Kidney glomerular epithelial cell (primary cell): ENCODE data around the gene SPRY1.

ENCODE experiments used
- DNase-seq: peaks from one replicate; lab custom pipeline; 2025; lab: John Stamatoyannopoulos, UW

The SPRY1 gene

GRCh38 chr4:123379392-123379791 lies 17.2 kb upstream of the SPRY1 start:
- DNase-seq = no peak

DNA sequence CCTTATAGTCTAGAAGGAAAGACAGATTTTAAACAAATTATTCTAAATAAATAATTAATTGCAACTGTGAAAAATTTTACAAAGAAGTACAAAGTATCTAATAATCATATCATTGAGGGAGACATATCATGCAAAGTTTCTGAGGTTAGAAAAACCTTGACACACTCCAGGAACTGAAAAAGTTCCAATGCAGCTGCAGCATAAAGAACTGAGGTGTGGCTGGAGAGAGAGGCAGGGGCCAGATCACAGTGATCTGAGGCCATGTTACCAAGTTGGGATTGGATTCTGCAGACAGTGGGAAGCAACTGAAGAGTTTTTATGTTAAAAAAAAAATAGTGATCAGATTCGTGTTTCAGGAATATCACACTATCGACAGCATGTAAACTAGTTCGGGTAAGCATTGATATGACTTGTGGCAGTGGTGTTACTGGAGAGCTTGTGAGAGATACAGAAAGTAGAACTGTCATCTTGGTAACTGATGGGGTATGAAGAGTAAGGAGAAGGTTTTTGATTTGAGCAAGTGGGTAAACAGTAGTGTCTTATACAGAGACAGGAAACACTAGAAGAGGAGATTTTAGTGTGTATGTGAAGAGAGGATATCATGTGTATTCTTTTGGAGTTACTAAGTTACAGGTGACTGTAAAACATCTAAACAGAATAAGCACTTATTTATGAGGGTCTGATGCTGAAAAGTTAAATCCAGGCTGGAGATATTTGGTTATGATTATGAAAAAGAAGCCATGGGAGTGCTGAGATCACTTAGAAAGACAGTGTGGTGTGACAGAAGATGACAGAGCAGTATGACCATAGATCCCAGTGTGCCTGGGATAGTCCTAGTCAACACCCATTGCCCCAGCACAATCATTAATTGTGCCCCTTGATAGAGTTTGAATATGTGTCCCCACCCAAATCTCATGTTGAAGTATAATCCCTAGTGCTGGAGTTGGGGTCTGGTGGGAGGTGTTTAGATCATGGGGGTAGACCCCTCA lies 15.6 kb upstream of the SPRY1 start:
- DNase-seq = no peak

- no peak for DNase-seq
These were observed 14.6 kb upstream of the SPRY1 start for GRCh38 chr4:123381996-123382395.

GRCh38 chr4:123383566-123383965 lies 13.0 kb upstream of the SPRY1 start:
- no peak for DNase-seq

DNA sequence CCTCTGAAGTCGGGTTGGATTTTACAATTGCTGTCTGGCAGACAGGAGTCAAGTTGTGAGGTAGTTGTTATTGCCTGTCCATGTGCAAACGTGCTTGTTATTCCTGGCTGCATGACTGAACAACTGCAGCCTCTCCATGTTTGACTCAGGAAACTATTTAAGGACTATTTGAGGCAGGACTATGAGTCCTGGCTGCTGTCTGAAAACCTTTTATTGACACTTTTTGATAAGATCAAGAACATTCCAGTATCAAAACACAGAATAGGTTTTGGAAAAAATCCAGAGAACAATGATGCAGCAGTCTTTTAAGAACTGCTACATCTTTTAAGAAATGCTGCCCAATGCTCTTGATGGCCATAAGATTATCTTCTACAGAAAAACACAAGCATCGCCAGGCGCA lies 10.0 kb upstream of the SPRY1 start:
- peak; percentile 52 for DNase-seq

DNA sequence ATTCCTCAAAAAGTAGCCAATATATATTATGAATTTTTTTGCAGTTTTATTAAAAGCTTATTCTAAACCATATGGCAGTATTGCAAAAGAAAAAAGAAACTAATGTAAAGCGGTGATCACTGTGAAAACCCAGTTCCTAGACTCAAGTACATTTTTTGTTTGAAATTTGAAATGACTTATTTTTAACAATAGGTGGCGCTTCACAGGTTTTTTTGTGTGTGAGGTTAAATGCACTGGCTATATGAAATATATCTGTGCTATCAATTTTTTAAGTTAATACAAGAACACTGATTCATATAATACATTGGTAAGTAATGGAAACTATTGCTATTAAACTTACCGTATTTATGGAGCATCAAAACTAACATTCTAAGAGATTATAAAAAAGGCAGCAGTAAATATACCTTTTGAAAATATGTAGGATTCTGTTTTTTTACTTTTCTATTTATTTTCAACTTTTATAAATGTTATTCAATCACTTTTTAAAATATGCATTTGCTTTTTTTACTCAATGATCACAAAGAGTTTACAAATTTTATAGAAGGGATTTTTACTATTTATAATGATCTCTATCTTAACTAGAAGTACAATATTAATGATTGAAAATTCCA lies 5.6 kb upstream of the SPRY1 start:
- DNase-seq = no peak

DNA sequence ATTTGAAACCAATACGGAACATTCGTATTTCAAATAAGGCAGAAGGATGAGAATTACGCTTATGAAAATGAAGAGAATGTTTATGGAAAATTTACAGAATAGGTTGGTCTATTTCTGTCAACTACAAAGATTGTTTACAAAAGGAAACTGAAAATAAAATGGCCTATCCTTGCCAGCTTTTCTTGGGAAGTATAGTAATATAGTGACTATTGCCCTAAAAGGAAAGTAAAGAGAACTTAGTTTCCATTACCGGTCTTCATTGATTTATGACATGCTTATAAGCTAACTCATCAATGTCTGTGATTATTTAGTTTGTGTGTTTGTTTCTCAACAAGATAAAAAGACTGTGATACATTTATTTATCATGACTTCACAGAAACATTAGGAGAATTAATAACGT lies 2.9 kb upstream of the SPRY1 start:
- DNase-seq = no peak

DNA sequence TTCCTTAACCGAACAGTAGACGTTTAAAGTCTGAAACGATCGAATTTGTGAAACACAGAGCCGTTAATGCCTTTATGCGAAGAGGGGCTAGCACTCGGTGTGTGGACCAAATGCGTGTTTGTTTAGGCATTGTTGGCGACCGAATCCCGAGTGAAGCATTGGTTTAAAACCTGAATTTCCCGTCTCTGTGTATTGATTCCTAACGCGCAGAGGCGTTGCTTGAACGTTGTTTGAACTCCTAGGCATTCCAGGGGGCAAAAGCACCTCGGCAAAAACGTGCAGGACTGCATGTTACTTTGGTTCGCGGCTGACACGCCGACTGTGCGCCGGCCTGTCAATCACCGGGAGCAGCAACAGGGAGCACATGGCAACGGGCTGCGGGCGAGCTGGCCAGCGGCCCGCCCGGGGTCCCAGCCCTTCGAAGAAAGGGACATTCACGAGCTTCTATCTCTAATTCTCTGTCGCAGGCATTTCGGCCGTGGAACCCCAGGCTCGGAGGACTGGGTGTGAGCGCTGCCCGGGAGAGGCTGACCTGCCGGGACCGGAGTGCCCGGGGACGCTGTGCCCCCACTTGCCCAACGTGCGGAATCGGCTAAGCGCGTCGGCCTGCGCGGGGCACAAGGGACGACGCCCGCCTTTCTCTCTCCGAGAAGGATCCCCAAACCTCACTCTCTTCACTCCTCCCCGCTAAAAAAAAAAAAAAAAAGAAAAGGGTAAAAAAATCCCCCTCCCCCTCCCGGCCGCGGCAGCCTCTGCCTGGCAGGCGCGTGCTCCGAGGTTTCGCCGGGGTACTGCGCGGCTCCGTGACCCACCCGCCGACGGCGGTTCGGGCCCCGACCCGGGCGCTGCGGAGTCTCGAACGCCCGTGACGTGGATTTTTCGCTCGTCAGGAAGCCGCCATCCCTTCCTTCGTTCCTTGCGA lies 810 bp downstream of the SPRY1 start:
- DNase-seq = peak; percentile 60

GRCh38 chr4:123398066-123398852 lies 1.7 kb downstream of the SPRY1 start:
- peak; percentile 35 for DNase-seq

GRCh38 chr4:123398853-123399626 lies 2.4 kb downstream of the SPRY1 start:
- DNase-seq = peak; percentile 70

GRCh38 chr4:123399627-123400358 lies 3.2 kb downstream of the SPRY1 start:
- peak; percentile 65 for DNase-seq

DNA sequence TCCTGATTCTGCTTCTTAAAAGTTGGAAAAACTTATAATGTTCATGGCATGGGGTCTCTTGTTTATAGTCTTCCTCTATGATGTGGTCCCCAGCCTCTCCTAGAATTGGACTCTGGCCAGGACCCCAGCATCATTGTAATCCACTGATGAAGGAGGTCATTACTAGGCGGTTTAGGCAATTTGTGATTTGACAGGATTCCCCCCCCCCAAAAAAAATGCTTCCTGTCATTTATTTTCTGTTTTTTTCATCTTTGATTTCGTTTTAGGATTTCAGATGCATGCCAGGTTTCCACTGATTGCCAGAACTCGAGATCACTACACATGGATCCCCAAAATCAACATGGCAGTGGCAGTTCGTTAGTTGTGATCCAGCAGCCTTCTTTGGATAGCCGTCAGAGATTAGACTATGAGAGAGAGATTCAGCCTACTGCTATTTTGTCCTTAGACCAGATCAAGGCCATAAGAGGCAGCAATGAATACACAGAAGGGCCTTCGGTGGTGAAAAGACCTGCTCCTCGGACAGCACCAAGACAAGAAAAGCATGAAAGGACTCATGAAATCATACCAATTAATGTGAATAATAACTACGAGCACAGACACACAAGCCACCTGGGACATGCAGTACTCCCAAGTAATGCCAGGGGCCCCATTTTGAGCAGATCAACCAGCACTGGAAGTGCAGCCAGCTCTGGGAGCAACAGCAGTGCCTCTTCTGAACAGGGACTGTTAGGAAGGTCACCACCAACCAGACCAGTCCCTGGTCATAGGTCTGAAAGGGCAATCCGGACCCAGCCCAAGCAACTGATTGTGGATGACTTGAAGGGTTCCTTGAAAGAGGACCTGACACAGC lies 4.9 kb downstream of the SPRY1 start:
- no peak for DNase-seq

DNA sequence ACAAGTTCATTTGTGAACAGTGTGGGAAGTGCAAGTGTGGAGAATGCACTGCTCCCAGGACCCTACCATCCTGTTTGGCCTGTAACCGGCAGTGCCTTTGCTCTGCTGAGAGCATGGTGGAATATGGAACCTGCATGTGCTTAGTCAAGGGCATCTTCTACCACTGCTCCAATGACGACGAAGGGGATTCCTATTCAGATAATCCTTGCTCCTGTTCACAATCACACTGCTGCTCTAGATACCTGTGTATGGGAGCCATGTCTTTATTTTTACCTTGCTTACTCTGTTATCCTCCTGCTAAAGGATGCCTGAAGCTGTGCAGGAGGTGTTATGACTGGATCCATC lies 5.5 kb downstream of the SPRY1 start:
- DNase-seq = no peak

GRCh38 chr4:123403080-123403604 lies 6.5 kb downstream of the SPRY1 start:
- DNase-seq = no peak

GRCh38 chr4:123404533-123404932 lies 7.9 kb downstream of the SPRY1 start:
- DNase-seq = no peak

GRCh38 chr4:123405267-123405865 lies 8.8 kb downstream of the SPRY1 start:
- DNase-seq = no peak

GRCh38 chr4:123406872-123407271 lies 10.3 kb downstream of the SPRY1 start:
- DNase-seq = no peak

DNA sequence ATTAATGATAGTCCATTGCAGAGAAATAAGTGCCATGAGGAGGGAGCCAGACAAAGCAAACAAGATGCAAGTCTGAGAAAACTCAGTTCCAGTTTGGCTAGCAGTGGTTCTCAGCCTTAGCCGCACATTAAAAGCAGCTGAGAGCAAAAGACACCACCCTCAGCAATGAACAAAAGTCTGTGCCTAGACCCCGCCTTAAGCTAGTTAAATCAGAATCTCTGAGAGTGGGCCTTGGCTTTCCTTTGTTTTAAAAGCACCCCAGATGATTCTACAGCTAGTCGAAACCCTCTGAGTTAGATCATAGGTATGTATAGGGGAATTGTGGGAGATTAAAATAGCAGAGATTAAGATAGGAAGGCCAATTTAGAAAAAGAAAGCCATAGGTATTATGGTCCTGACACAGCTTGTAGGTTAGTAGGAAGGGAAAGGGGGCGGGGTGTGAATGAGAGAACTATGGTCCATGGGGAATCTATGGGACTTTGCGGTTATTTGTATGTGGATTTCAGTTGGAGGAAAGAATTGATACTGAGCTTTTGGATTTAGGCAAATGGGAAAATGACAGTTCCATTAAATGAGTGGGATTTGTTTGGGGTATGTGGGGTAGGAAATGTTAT lies 12.0 kb downstream of the SPRY1 start:
- DNase-seq = no peak
